HL-60 (cell line): ENCODE measurements around the gene ZFP36.

Experiments
- CTCF ChIP-seq: IDR thresholded peaks from one replicate; pipeline ENCODE4 v1.5.1; 2011; ENCODE audit warnings: low read length, control low read depth, inconsistent platforms; ENCODE audit not compliant: insufficient read depth
- POLR2AphosphoS5 ChIP-seq: IDR thresholded peaks from 2 replicates; pipeline ENCODE4 v1.6.1; 2012; ENCODE audit warnings: low read depth
- REST ChIP-seq: IDR thresholded peaks from 2 replicates; pipeline ENCODE4 v1.6.1; 2012; ENCODE audit warnings: low read depth; ENCODE audit not compliant: insufficient replicate concordance

DNA sequence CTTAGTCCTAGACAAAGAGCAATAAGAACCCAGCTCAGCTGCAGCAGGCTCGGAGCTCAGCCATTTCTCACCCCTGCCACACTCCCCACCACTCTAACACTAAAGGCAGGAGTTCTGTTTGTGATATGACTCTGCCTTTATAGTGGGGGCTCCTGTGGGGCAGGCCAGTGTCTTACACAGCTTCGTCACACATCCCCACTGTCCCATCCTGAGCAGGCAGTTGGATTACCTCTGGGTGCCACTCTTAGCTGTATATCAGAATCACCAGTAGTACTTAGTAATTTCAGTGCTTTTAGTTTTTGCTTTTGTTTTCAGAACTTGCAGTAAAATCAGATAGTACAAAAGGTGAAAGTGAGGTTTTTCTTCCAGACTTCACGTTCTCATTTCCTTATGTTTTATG is 47.6 kb upstream of the ZFP36 start:
- TF ChIP-seq REST: no peak
- TF ChIP-seq CTCF: no peak
- TF ChIP-seq POLR2AphosphoS5: no peak
